Fibroblast of skin of abdomen (primary cell): ENCODE results near the gene ADAM33.
A peak's percentile ranks its signal among the peaks of the same experiment; 100 is the strongest.

Source experiments
- DNase-seq: peaks from one replicate; pipeline ENCODE4 v3.0.0-alpha.2; 2013

The ADAM33 gene

DNA sequence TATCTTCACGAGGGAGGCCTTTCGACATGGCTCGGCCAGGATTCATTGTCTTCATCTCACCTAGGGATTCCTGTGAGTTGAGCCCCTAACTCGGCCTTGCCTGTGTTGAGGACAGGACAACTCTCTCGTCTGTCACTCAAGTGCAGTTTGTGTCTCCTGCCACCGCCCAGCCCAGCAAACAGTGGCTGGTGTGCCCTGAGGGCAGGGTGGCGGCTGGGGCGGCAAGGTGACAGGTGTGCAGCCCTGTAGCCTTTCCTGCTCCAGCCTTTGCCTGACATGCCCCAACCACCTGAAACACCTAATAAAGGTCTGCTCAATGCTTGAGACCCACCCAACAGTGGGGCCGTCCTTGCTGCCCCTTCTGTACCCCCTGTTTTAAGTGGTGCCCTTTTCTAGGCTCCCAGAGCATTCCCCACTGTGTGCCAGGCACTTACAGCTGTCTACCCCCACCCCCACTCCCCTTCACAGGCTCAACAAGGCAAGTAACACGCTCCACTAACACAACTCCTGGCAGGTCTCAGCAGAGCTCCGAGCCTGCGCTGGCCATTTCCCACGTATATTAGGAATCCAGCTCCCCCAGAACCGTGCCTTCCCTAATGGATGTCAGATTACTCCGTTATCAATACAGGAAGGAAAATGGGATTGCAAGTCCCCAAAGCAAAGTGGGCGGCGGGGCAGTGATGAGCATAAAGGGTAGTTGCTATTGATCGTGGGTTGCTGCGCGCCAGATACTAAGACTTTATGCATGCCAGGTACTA lies 36.3 kb downstream of the ADAM33 start:
- no peak for DNase-seq

DNA sequence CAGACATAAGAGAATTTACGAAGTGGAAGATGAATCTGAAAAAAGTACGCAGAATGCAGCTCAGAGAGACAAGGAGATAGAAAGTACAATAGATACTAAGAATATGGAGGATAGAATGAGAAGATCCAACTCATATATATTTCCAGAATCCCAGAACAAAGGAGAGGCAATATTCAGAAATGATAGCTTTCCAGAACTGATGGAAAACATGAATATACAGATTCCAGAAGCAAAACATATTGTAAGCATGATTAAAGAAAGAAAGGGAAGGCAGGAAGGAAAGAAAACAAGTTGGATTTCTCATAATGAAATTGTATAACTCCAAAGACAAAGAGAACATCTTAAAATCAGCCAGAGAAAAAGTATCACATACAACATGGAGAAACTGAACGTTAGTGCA lies 41.6 kb downstream of the ADAM33 start:
- no peak for DNase-seq

DNA sequence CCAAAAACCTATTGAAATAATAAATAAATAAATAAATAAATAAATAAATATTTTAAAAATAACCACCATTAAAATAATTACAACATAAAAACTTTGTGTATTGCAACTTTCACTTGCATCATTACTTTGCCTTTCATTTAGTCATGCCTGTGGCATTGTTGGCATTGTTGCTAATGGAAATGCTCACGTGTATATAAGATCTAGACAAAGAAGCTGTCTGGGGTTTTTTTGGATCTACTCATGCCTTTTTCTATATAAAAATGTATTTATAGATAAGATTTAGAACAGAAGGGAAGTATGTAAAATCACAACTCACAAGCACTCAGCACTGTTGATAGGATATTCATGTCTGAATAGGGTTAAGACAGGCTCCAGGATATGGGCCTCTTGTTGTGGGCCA lies 46.5 kb downstream of the ADAM33 start:
- DNase-seq: no peak

DNA sequence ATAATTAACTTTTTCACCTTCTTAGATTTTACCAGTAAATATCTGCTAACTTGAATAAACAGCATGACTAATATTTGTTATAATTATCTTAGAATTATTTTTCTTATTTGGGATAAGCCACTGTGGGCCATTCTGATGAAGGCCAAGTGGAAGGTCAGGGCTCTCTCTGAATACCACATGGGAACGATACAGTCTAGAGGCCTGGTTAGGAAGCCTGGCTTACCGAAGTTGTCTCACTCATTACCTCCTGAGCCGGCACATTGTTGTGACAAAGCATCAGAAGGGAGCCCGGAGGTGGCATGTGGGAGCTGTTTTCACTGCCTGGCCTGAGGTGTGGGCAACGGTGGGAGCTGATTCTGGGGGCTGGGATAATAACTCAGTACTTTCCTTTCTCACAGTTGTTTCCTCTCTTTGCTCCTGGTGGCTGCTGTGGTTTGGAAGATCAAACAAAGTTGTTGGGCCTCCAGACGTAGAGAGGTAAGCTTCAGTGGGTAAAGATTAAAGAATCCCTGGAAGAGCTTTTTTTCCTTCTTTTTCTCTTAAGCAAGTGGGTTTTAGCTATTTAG lies 47.8 kb downstream of the ADAM33 start:
- no peak for DNase-seq

DNA sequence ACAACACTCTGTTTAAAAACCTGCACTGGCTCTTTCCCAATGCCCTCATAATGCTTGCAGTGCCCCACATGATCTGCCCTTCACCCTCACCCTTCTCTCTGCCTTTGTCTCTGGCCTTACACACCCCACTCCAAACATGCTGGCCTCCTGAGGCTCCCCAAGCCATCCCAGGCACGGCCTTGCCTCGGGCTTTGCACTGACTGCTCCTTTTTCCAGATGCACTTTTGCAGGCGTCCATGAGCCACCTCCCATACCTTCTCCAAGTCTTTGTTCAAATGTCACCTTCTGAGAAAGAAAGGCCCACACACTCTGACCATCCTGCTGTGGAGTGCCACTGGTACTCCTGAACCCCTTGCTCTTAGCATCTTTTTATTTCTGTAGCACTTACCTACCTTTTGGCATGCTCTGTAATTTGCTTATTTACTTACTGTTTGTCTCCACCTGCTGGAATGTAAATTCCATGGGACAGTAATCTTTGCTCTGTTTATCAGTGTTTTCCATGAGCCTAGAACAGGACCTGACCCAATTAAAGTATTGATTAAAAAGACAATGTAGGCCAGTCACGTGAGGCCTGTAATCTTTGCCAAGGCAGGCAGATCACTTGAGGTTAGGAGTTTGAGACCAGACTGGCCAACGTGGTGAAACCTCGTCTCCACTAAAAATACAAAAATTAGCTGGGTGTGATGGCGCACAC lies 49.4 kb downstream of the ADAM33 start:
- DNase-seq: no peak

DNA sequence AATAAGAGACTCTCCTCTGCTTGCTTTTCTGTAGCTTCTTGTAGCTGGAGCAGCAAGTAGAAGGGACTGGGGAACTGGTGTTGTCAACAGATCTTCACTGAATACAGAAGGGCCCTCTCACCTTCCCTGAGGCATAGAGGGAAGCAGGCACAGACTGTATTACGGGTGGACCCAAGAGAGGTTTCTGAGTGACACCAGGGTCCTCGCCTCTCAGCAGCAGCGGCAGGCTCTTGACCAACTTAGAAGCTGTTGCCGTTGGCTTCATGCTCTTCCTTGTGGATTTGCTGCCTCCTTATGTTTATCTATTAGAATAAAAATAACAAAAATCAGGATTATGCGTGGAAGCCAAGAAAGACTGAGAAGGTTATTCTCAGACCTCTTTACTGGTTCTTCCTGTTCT lies 50.3 kb downstream of the ADAM33 start:
- no peak for DNase-seq

DNA sequence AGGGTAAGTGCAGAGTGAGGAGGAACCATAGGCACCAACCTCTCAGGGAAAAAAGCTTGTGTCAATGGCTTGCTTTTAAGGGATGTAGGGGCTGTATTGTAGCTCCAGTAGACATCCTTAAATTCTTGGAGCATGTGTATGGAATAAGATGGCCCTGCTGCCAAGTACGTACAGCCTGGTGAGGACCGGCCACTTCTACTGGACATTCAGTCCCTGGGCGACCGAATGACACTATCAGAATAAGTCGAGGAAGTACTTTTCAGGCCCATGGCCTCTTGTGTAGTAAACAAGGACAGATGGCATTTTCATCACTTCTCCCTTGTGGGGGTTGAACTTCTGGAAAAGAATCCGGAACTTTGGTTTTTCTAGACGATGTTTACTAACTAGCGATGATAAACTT lies 51.4 kb downstream of the ADAM33 start:
- no peak for DNase-seq

DNA sequence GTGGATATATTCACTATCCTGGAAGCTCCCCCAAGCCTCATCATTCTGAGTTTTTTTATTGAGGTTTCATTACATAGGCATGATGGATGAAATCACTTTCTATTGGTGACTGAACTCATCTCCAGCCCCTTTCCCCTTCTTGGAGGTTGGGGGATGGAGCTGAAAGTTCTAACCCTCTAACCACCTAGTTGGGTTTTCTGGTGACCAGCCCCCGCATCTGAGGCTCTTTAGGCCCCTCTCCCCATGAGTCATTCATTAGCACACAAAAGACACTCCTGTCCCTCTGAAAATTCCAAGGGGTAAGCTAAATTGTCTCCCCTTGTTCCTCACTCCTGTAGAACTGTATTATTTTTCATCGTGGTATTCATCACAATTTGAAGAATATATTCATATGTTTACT lies 51.9 kb downstream of the ADAM33 start:
- DNase-seq: peak; percentile 1

DNA sequence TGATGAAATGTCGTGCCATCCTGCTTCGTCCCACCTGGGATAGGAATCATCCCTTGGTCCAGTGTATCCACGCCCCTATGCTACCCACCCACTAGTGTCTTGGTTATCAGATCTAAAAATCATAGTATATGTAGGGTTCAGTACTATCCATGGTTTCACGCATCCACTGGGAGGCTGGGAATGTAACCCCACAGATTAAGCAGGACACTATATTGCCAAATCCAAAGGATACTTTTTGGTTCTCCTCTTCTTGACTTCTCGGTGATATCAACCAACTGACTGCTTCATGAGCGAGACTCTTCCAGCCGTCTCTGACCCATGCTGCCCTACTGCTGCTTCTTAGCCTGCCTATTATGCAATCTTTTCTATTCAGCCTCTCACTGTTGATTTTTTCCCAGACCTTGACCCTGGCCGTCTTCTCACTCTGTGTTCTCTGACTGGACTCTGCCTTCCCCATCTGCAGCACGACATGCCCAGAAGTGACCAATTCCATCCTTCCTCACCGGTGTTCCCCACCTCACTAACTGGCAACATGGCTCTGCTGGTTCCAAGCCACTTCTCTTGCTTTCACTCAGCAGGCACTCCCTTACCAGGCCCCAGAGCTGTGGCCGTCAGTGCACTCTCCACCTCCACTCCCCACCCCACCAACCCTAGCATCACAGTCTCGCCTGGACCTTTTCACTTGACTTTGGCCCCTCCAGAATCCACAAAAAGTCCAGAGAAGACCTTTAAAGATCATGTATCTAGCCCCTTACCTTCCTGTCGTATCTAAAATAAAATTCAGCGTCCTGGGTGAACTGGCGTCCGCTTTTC lies 53.1 kb downstream of the ADAM33 start:
- no peak for DNase-seq

DNA sequence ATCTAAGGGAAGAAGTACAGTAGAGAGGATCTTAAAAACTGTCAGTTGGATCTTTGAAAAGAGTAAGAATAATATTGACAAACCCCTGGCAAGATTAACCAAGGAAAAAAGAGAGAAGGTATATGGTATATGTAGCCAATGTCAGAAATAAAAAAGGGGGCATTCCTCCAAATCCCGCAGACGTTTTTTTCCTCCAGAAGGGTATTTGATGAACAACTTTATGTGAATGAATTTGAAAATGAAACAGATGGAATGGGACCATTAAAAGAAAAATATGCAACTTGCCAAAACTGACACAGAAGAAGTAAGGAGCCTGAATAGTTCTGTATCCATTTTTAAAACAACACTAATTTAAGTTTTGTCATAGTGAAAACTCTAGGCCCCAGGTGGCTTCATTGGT lies 54.3 kb downstream of the ADAM33 start:
- no peak for DNase-seq

DNA sequence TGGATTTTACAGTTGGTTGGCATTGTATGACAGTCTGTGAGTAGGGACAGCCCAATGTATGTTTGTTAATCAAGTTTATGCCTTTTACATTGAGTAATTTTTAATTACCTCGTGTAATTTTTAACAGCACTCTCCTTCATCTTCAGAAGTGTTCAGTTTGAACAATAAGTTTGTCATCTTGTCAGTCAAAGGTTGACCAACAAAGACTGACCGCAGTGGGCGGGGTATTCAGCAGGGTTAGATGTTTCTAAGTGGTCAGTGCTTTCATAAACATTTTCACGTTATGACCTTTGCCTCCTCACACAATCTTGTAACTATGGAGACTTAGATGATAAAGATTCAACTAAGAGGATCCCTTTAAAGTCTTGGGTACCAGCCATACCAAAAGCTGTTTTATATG lies 59.4 kb downstream of the ADAM33 start:
- DNase-seq: no peak

DNA sequence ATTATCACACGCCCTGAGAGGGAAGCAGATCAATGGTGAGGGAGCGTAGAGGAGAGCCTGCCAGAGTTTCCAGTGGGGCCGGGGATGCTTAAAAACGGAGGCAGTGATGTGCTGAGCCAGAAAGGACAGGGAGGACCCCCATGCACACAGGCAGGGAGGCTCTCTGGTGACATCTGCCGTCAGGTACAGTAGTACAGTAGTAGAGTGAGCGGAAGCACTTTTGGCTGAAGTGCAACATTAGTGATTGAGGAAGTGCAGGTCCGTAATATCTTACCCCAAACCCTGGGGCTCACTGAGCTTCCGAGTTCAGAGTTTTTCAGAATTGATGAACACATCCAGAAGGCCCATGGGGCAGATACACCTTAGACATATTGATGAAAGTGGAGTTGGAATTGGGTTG lies 60.7 kb downstream of the ADAM33 start:
- DNase-seq: no peak
